Measurements from ENCODE around the gene SMARCAL1.

DNA sequence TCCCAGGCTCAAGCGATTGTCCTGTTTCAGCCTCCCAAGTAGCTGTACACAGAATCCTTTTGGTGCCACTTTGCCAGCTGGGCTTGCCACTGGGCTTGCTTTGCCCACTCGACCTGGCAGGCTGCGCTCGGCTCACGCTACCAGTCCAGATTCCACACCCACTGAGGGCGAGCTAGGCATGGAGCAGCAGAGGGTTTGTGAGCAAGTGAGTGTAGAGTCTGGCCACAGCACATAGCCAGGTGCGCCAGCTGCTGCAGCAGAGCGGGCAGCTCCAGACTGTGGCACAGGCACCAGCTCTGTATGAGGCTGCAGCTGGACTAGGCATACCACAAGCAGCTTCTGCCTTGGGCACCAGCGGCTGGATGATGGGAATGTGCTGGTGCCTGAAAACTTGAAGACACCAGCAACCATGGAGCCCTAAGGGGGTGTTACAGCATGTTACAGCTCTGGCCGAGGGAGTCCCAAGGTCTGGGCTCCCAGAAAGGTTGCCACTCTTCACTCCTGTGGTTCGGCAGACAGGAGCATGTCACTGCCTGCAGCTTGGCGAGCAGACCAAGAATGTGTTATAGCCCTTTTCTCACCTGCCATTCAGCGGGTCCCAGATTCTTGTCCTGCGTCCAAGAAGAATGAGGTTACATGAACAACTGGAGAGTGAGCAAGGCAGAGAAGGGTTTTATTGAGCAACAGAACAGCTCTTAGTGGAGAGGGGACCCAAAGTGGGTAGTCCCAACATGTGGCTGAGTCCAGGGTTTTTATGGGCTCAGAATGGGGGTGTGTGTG is 12.9 kb downstream of the SMARCAL1 start:
- no peak for TF ChIP-seq SIN3A (IDR thresholded peaks at IDR 0.05; ENCODE audit: borderline replicate concordance, insufficient read depth, low read length)
- TF ChIP-seq POLR2AphosphoS5 (IDR thresholded peaks at IDR 0.05; ENCODE audit: low read depth, low read length), result no peak

Data from PFSK-1 (cell line).